KMS-11 (cell line): Measurements from ENCODE around the gene OR2L8.

Experiments used
- H2AFZ ChIP-seq: fragments of 200-600 bp; sonication (generic); 2 replicates; pipeline ENCODE4 v1.6.1; 2016; ENCODE audit warnings: antibody characterized with exemption, mixed run types, low read depth
- H3K27ac ChIP-seq: fragments of 200-600 bp; sonication (generic); 2 replicates; pipeline ENCODE4 v1.6.1; 2016; ENCODE audit warnings: mild to moderate bottlenecking, mixed run types
- H3K27me3 ChIP-seq: fragments of 200-600 bp; sonication (generic); 2 replicates; pipeline ENCODE4 v1.6.1; 2017; ENCODE audit warnings: mild to moderate bottlenecking, low read depth, mixed run types, moderate library complexity; ENCODE audit not compliant: insufficient read depth
- H3K36me3 ChIP-seq: fragments of 200-600 bp; sonication (generic); 2 replicates; pipeline ENCODE4 v1.6.1; 2017; ENCODE audit warnings: mild to moderate bottlenecking, mixed run types; ENCODE audit not compliant: insufficient read depth
- H3K4me1 ChIP-seq: fragments of 200-600 bp; sonication (generic); 2 replicates; pipeline ENCODE4 v1.6.1; 2016; ENCODE audit warnings: mild to moderate bottlenecking, low read depth, mixed run types; ENCODE audit not compliant: poor library complexity, severe bottlenecking
- H3K4me2 ChIP-seq: fragments of 200-600 bp; sonication (generic); 2 replicates; pipeline ENCODE4 v1.7.0; 2016; ENCODE audit warnings: mild to moderate bottlenecking, mixed run types
- H3K4me3 ChIP-seq: fragments of 200-600 bp; sonication (generic); IDR thresholded peaks from 2 replicates; pipeline ENCODE4 v1.6.1; 2017; ENCODE audit warnings: low read depth, low read length, mixed read lengths; ENCODE audit not compliant: insufficient read depth
- H3K79me2 ChIP-seq: fragments of 200-600 bp; sonication (generic); 2 replicates; pipeline ENCODE4 v1.6.1; 2016; ENCODE audit warnings: low read depth, mixed run types; ENCODE audit not compliant: insufficient read depth
- H3K9ac ChIP-seq: fragments of 200-600 bp; sonication (generic); 2 replicates; pipeline ENCODE4 v1.6.1; 2016; ENCODE audit warnings: mild to moderate bottlenecking, mixed run types
- H4K20me1 ChIP-seq: fragments of 200-600 bp; sonication (generic); 2 replicates; pipeline ENCODE4 v1.6.1; 2016; ENCODE audit warnings: mild to moderate bottlenecking, mixed run types; ENCODE audit not compliant: insufficient read depth
- TF ChIP-seq, protein P1 (sequence below): fragments of 200-600 bp; sonication (generic); conservative IDR thresholded peaks from 2 replicates; pipeline ENCODE4 v1.6.1; 2017; ENCODE audit warnings: low read depth, mild to moderate bottlenecking, antibody characterized with exemption, low read length, moderate library complexity, mixed read lengths

Gene OR2L8

GRCh38 chr1:247953408-247953807 lies 4.8 kb downstream of the OR2L8 start:
- no peak overlapping the region for H2AFZ ChIP-seq

DNA sequence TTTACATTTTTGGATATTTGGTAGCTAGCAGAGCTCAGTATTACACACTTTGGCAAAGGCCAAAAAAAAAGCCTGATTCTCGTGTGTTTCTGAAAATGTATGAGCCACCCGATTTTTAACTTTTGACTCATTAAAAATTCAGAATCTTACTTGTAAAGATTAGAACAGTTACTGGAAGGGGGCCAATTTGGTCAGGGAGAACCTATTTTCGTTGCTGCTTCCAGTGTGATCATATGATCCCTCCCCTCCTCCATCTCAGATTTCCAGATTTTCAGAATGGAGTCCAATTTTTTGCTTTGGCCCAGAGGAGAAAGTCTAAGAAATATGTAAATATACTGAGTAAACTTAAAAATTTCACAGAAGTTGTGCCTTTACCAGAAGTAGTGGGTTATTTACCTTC lies 13.1 kb downstream of the OR2L8 start:
- Histone ChIP-seq H3K9ac (no peak overlapping the region), H3K36me3 (no peaks in the 10 kb centered on the region), H2AFZ (no peak overlapping the region), H3K4me2 (no peak overlapping the region), H4K20me1 (no peaks in the 10 kb centered on the region), H3K79me2 (no peaks in the 10 kb centered on the region), H3K27me3 (no peaks in the 10 kb centered on the region), H3K4me3 (no peak overlapping the region), H3K27ac (no peak overlapping the region), H3K4me1 (no peaks in the 10 kb centered on the region)
- TF ChIP-seq, protein P1, sequence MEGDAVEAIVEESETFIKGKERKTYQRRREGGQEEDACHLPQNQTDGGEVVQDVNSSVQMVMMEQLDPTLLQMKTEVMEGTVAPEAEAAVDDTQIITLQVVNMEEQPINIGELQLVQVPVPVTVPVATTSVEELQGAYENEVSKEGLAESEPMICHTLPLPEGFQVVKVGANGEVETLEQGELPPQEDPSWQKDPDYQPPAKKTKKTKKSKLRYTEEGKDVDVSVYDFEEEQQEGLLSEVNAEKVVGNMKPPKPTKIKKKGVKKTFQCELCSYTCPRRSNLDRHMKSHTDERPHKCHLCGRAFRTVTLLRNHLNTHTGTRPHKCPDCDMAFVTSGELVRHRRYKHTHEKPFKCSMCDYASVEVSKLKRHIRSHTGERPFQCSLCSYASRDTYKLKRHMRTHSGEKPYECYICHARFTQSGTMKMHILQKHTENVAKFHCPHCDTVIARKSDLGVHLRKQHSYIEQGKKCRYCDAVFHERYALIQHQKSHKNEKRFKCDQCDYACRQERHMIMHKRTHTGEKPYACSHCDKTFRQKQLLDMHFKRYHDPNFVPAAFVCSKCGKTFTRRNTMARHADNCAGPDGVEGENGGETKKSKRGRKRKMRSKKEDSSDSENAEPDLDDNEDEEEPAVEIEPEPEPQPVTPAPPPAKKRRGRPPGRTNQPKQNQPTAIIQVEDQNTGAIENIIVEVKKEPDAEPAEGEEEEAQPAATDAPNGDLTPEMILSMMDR = no peak

More at GRCh38 chr1:247953408-247953807, 4.8 kb downstream of the OR2L8 start:
- H3K27me3 ChIP-seq = no peaks in the 10 kb centered on the region
- H3K27ac ChIP-seq = no peak overlapping the region
- H3K4me2 ChIP-seq = no peak overlapping the region
- H3K4me1 ChIP-seq = no peaks in the 10 kb centered on the region
- TF ChIP-seq, protein P1 = no peak
- H3K9ac ChIP-seq = no peak overlapping the region
- no peaks in the 10 kb centered on the region for H4K20me1 ChIP-seq
- H3K4me3 ChIP-seq = no peak overlapping the region
- H3K79me2 ChIP-seq = no peaks in the 10 kb centered on the region
- H3K36me3 ChIP-seq = no peaks in the 10 kb centered on the region

GRCh38 chr1:247962911-247963588 lies 14.4 kb downstream of the OR2L8 start:
- Histone ChIP-seq H3K4me2 (no peak overlapping the region), H2AFZ (no peak overlapping the region), H3K27ac (no peak overlapping the region), H3K4me1 (no peaks in the 10 kb centered on the region), H3K36me3 (no peaks in the 10 kb centered on the region), H3K4me3 (no peak overlapping the region), H3K79me2 (no peaks in the 10 kb centered on the region), H3K27me3 (no peaks in the 10 kb centered on the region), H4K20me1 (no peaks in the 10 kb centered on the region), H3K9ac (no peak overlapping the region)
- TF ChIP-seq, protein P1 = no peak

DNA sequence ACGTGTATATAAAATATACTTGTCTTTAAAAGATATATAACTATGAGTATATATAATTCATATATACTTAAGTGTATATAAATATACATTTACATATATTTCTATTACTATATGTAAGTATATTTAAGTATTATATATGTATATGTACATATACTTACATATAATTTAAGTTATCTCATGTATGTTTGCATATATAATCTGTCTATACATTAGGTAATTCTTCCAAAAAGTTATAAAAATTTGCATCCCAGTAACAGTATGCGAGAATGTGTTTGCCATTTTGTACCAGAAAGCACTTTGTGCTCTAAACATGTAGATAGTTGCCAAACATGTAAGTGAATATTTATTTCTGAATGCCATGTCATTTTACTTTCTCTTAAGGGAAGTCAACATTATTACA lies 16.3 kb downstream of the OR2L8 start, which contains the start of gene OR2AK2:
TSS of gene OR2AK2 (plus strand) at position 301 of the 400 bp plus-strand sequence. CDS start 144 bp downstream, outside the sequence.
- Histone ChIP-seq H3K9ac (no peak within 1 kb of the TSS), H3K4me1 (no peaks in the 10 kb centered on the region), H2AFZ (no peak within 1 kb of the TSS), H3K27me3 (no peaks in the 10 kb centered on the region), H3K79me2 (no peaks in the 10 kb centered on the region), H3K36me3 (no peaks in the 10 kb centered on the region), H3K27ac (no peak within 1 kb of the TSS), H3K4me3 (no peak within 1 kb of the TSS), H3K4me2 (no peak within 1 kb of the TSS), H4K20me1 (no peaks in the 10 kb centered on the region)
- TF ChIP-seq, protein P1 = no peak
